Stimulated activated CD8-positive, alpha-beta memory T cell treated with anti-CD3 and anti-CD28 coated beads, Interleukin-4, amount 100 ng/mL, for 48 hours (primary cell): ENCODE data around the gene ZBTB20.

Experiments
- DNase-seq: peaks from one replicate; pipeline ENCODE4 v3.0.0-alpha.2; 2020

ZBTB20 gene

GRCh38 chr3:114746502-114746901, 400.6 kb downstream of the ZBTB20 start:
- DNase-seq: no peak

GRCh38 chr3:114745322-114746240, 401.5 kb downstream of the ZBTB20 start:
- DNase-seq: no peak

- no peak for DNase-seq
Observed at GRCh38 chr3:114743746-114744485, 403.2 kb downstream of the ZBTB20 start.

GRCh38 chr3:114741066-114741465, 406.0 kb downstream of the ZBTB20 start:
- DNase-seq: no peak

- DNase-seq: no peak
Observed at GRCh38 chr3:114739627-114740026, 407.5 kb downstream of the ZBTB20 start.

- no peak for DNase-seq
Observed at GRCh38 chr3:114732353-114732752, 414.7 kb downstream of the ZBTB20 start.

GRCh38 chr3:114730397-114730796, 416.7 kb downstream of the ZBTB20 start:
- DNase-seq: no peak

- no peak for DNase-seq
Observed at GRCh38 chr3:114727373-114727772, 419.7 kb downstream of the ZBTB20 start.

- DNase-seq: no peak
Observed at GRCh38 chr3:114725966-114726365, 421.1 kb downstream of the ZBTB20 start.

- DNase-seq: no peak
Observed at GRCh38 chr3:114722530-114722929, 424.6 kb downstream of the ZBTB20 start.

- DNase-seq: no peak
Observed at GRCh38 chr3:114721864-114722263, 425.2 kb downstream of the ZBTB20 start.

- no peak for DNase-seq
Observed at GRCh38 chr3:114721209-114721608, 425.9 kb downstream of the ZBTB20 start.

- DNase-seq: no peak
Observed at GRCh38 chr3:114718898-114719210, 428.2 kb downstream of the ZBTB20 start.

- DNase-seq: no peak
Observed at GRCh38 chr3:114718071-114718897, 428.8 kb downstream of the ZBTB20 start.

- no peak for DNase-seq
Observed at GRCh38 chr3:114716916-114717315, 430.2 kb downstream of the ZBTB20 start.

- DNase-seq: no peak
Observed at GRCh38 chr3:114716126-114716525, 431.0 kb downstream of the ZBTB20 start.

- DNase-seq: no peak
Observed at GRCh38 chr3:114714957-114715460, 432.1 kb downstream of the ZBTB20 start.

- no peak for DNase-seq
Observed at GRCh38 chr3:114714237-114714636, 432.9 kb downstream of the ZBTB20 start.

GRCh38 chr3:114712728-114713492, 434.2 kb downstream of the ZBTB20 start:
- no peak for DNase-seq

- DNase-seq: no peak
Observed at GRCh38 chr3:114711321-114711886, 435.7 kb downstream of the ZBTB20 start.

- DNase-seq: no peak
Observed at GRCh38 chr3:114709102-114709501, 438.0 kb downstream of the ZBTB20 start.
